HUES64 (cell line): ENCODE measurements around the gene BRICD5.

ENCODE experiments used
- H3K27ac ChIP-seq: 2 replicates; pipeline ENCODE4 v1.7.0; 2013; ENCODE audit warnings: low read depth, low read length, inconsistent platforms
- H3K27me3 ChIP-seq: 2 replicates; pipeline ENCODE4 v1.6.1; 2013; ENCODE audit warnings: mild to moderate bottlenecking, low read length; ENCODE audit not compliant: insufficient read depth
- H3K36me3 ChIP-seq: 2 replicates; pipeline ENCODE4 v1.6.1; 2013; ENCODE audit warnings: mild to moderate bottlenecking, low read length; ENCODE audit not compliant: insufficient read depth
- H3K4me1 ChIP-seq: 2 replicates; pipeline ENCODE4 v1.6.1; 2013; ENCODE audit warnings: mild to moderate bottlenecking, low read length, moderate library complexity; ENCODE audit not compliant: insufficient read depth
- H3K4me3 ChIP-seq: 2 replicates; pipeline ENCODE4 v1.5.1; 2013; ENCODE audit warnings: mild to moderate bottlenecking, low read length, moderate library complexity
- H3K9ac ChIP-seq: 2 replicates; pipeline ENCODE4 v1.6.1; 2013; ENCODE audit warnings: mild to moderate bottlenecking, low read depth, low read length
- H3K9me3 ChIP-seq: 2 replicates; pipeline ENCODE4 v1.6.1; 2013; ENCODE audit warnings: low read depth, low read length; ENCODE audit not compliant: insufficient read depth
- WGBS: fragments of 150-250, 120-280 bp; methylation state at CpG from one replicate; pipeline ENCODE4 v1.1.7; 2013; ENCODE audit warnings: missing lambda C conversion rate; 5-methylcytosine and 5-hydroxymethylcytosine counted together

BRICD5 gene

DNA sequence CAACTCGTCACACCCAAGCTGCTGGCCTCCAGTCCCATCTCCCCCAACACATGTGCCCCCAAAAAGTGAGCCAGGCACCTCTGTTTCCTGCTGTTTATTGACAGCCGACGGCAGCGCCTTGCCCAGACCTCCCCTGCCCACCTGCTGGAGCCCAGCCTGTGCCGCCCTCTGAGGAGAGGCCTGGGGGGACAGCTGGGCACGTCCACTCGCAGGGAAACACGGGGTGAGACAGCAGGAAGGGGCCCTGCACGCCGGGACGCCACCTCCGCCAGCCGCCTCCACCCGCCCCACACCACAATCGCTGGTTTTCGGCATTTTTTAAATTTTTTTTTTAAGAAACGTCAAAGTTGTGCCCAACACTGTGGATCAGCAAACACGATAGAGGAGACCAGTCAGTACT lies 33.6 kb downstream of the BRICD5 start:
- H3K36me3 ChIP-seq: peaks cover 46% of the 10 kb centered on the region

DNA sequence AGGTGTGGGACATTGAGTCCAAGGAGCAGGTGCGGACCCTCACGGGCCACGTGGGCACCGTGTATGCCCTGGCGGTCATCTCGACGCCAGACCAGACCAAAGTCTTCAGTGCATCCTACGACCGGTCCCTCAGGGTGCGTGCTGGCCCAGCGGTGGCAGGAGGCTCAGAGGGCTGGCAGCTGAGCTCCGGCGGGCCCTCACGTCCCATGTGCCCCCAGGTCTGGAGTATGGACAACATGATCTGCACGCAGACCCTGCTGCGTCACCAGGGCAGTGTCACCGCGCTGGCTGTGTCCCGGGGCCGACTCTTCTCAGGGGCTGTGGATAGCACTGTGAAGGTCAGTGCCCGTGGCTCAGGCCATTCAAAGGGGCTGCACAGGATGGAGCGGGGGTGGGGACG lies 34.6 kb downstream of the BRICD5 start:
- Histone ChIP-seq H3K27ac (no peak overlapping the region), H3K9me3 (no peaks in the 10 kb centered on the region), H3K4me1 (no peaks in the 10 kb centered on the region), H3K36me3 (peaks cover 55% of the 10 kb centered on the region), H3K9ac (no peak overlapping the region), H3K4me3 (no peak overlapping the region), H3K27me3 (no peaks in the 10 kb centered on the region)
- WGBS: 96% methylated on average over 23 of the region's 23 CpGs

More for the DNA sequence above, 33.6 kb downstream of the BRICD5 start:
- Histone ChIP-seq H3K9ac (no peak overlapping the region), H3K27me3 (no peaks in the 10 kb centered on the region), H3K9me3 (no peaks in the 10 kb centered on the region), H3K27ac (no peak overlapping the region), H3K4me3 (no peak overlapping the region), H3K4me1 (no peaks in the 10 kb centered on the region)
- 96% methylated on average over 18 of the region's 18 CpGs for WGBS

GRCh38 chr16:2175454-2175853 lies 35.2 kb downstream of the BRICD5 start:
- Histone ChIP-seq H3K9me3 (no peaks in the 10 kb centered on the region), H3K27ac (no peak overlapping the region), H3K36me3 (peaks cover 58% of the 10 kb centered on the region), H3K9ac (no peak overlapping the region), H3K4me3 (no peak overlapping the region), H3K4me1 (no peaks in the 10 kb centered on the region), H3K27me3 (no peaks in the 10 kb centered on the region)
- WGBS: 95% methylated on average over 10 of the region's 10 CpGs

GRCh38 chr16:2174396-2175131 lies 36.1 kb downstream of the BRICD5 start:
- no peaks in the 10 kb centered on the region for H3K9me3 ChIP-seq
- H3K4me1 ChIP-seq: no peaks in the 10 kb centered on the region
- H3K36me3 ChIP-seq: peaks cover 59% of the 10 kb centered on the region
- 94% methylated on average over 21 of the region's 21 CpGs for WGBS
- H3K27me3 ChIP-seq: no peaks in the 10 kb centered on the region
- H3K9ac ChIP-seq: no peak overlapping the region
- no peak overlapping the region for H3K27ac ChIP-seq
- no peak overlapping the region for H3K4me3 ChIP-seq

DNA sequence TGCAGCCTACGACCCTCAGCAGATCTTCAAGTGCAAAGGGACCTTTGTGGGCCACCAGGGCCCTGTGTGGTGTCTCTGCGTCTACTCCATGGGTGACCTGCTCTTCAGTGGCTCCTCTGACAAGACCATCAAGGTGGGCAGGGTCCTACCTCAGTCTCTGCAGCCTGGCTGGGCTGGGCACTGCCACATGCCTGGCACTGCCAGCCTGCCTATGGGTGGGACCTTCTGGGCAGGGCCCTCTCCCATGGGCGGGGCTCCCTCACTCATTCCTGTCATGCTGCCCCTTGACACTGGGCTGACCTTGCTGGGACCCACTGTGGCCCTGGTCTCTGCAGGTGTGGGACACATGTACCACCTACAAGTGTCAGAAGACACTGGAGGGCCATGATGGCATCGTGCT lies 36.7 kb downstream of the BRICD5 start:
- WGBS: 92% methylated on average over 4 of the region's 4 CpGs
- Histone ChIP-seq H3K4me1 (no peaks in the 10 kb centered on the region), H3K36me3 (peaks cover 59% of the 10 kb centered on the region)

GRCh38 chr16:2173366-2173765 lies 37.3 kb downstream of the BRICD5 start:
- 97% methylated on average over 14 of the region's 14 CpGs for WGBS
- no peaks in the 10 kb centered on the region for H3K27me3 ChIP-seq
- H3K27ac ChIP-seq: no peak overlapping the region
- no peaks in the 10 kb centered on the region for H3K4me1 ChIP-seq
- H3K36me3 ChIP-seq: peaks cover 59% of the 10 kb centered on the region
- no peaks in the 10 kb centered on the region for H3K9me3 ChIP-seq
- H3K9ac ChIP-seq: no peak overlapping the region
- no peak overlapping the region for H3K4me3 ChIP-seq

More for the DNA sequence above, 36.7 kb downstream of the BRICD5 start:
- Histone ChIP-seq H3K27me3 (no peaks in the 10 kb centered on the region), H3K9ac (no peak overlapping the region), H3K27ac (no peak overlapping the region), H3K4me3 (no peak overlapping the region), H3K9me3 (no peaks in the 10 kb centered on the region)

DNA sequence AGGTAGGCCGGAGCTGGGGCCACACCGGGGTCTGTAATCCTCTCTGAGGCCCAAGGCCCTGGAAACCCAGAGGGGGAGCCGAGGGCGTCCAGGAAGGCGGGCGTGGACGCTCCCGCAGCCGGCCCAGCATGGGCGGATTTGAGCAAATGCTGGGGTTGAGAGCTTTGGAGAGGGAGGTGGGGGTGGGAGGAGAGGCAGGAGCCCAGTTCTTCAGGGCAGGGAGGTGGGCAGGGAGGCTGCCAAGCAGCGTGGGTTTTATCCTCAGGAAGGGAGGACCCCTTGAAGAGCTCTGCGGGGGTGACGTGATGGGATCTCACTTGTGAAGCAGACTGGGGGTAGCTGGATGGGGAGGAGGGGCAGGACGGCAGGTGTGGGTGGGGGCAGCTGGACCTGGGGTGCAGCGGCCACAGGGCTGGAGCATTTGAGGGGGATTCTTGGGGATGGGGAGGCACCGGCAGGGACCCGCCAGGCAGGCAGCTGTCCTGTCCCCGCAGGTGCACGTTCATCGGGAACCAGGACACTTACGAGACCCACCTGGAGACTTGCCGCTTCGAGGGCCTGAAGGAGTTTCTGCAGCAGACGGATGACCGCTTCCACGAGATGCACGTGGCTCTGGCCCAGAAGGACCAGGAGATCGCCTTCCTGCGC lies 37.9 kb downstream of the BRICD5 start:
- no peaks in the 10 kb centered on the region for H3K27me3 ChIP-seq
- H3K9me3 ChIP-seq: no peaks in the 10 kb centered on the region
- no peak overlapping the region for H3K4me3 ChIP-seq
- no peak overlapping the region for H3K9ac ChIP-seq
- no peaks in the 10 kb centered on the region for H3K4me1 ChIP-seq
- H3K27ac ChIP-seq: no peak overlapping the region
- WGBS: 96% methylated on average over 29 of the region's 29 CpGs
- H3K36me3 ChIP-seq: peaks cover 65% of the 10 kb centered on the region

DNA sequence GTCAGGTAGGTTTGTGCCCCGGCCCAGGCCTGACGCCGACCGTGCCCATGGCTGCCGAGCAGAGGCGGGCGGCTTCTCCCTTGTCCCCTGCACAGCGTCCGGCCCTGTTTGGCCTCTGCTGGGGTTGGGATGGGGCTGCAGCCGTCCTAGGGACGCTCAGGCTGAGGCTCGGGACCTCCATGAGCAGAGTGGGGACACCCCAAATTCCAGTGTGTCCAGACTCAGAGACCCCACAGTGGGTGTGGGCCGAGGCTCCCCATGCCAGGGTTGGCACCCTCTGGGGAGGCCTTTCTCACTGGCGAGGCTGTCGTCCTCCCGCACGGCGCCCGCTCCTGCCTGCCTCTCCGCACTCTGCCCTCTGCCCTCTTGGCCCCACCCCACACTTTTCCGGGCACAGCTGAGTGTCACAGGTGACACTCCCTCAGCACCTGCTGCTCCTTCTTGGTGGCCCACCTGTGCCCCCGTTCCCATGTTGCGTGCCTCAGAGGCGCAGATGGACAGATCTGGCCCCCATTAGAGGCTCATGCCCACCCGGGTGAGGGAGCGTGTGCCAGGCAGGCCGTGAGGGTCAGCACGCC lies 39.0 kb downstream of the BRICD5 start:
- H3K36me3 ChIP-seq: peaks cover 67% of the 10 kb centered on the region

DNA sequence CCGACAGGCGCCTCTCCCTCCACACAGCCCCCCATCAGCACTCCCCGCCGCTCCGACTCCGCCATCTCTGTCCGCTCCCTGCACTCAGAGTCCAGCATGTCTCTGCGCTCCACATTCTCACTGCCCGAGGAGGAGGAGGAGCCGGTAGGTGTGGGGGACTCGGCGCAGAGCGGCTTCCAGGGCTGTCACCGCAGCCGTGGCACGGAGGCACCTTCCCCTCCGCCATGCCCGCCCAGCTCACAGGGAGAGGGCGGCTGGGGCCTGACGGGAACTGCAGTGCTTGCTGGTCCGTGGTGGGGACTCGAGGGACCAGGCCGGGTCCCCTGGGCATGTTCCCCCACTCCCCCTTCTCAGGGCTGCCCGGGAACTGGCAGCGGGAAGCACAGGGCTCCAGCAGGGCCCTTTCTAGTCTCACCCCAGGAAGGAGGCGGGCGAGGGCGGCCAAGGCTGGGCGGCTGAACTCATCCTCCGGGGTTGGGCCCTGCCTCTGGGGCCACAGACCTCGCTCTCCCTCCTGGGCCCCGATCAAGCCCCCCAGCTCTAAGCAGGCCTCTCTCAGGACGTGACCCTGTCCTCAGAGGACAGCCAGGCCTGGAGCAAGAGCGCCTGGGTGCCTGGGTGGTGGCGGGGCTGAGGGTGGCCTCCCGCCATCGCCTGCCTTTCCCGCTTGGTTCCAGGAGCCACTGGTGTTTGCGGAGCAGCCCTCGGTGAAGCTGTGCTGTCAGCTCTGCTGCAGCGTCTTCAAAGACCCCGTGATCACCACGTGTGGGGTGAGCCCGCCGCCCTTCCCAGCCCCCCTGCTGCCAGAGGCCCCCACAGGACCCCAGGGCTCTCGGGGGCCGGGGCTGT lies 39.9 kb downstream of the BRICD5 start:
- peaks cover 68% of the 10 kb centered on the region for H3K36me3 ChIP-seq
- no peak overlapping the region for H3K4me3 ChIP-seq
- no peaks in the 10 kb centered on the region for H3K27me3 ChIP-seq
- H3K9ac ChIP-seq: no peak overlapping the region
- H3K9me3 ChIP-seq: no peaks in the 10 kb centered on the region
- no peaks in the 10 kb centered on the region for H3K4me1 ChIP-seq
- no peak overlapping the region for H3K27ac ChIP-seq
- WGBS: 95% methylated on average over 47 of the region's 47 CpGs

More for the DNA sequence above, 39.0 kb downstream of the BRICD5 start:
- no peaks in the 10 kb centered on the region for H3K27me3 ChIP-seq
- H3K27ac ChIP-seq: no peak overlapping the region
- H3K9ac ChIP-seq: no peak overlapping the region
- H3K4me3 ChIP-seq: no peak overlapping the region
- 96% methylated on average over 28 of the region's 28 CpGs for WGBS
- H3K4me1 ChIP-seq: no peaks in the 10 kb centered on the region
- H3K9me3 ChIP-seq: no peaks in the 10 kb centered on the region

GRCh38 chr16:2170080-2170479 lies 40.6 kb downstream of the BRICD5 start:
- Histone ChIP-seq H3K9ac (no peak overlapping the region), H3K4me1 (no peaks in the 10 kb centered on the region), H3K9me3 (no peaks in the 10 kb centered on the region), H3K27ac (no peak overlapping the region), H3K4me3 (no peak overlapping the region), H3K36me3 (peaks cover 65% of the 10 kb centered on the region), H3K27me3 (no peaks in the 10 kb centered on the region)
- 97% methylated on average over 18 of the region's 18 CpGs for WGBS
